Right lobe of liver (tissue), 4 donors: Measurements from ENCODE around the gene SEC22A.

Experiments used
- POLR2A ChIP-seq: fragments of 450-650 bp; IDR thresholded peaks from one replicate; pipeline ENCODE4 v1.6.1; 2017; ENCODE audit warnings: antibody characterized with exemption, mild to moderate bottlenecking
- TF ChIP-seq, protein P1 (sequence below), 4 donors: fragments of 200-600 bp in 3 of 4; fragments of 450-650 bp in 1 of 4; IDR thresholded peaks; one replicate each; pipeline versions ENCODE4 v1.5.1 to v1.8.0; 2016 to 2022; ENCODE audit warnings: antibody characterized with exemption in 4 of 4, mild to moderate bottlenecking in 2 of 4
- donor health status: DM: no; HTN: no; CAD: no.
- donor health status: DM: no; HTN: no; CAD: no.
- donor health status: DM: no; HTN: yes; CAD: no.

DNA sequence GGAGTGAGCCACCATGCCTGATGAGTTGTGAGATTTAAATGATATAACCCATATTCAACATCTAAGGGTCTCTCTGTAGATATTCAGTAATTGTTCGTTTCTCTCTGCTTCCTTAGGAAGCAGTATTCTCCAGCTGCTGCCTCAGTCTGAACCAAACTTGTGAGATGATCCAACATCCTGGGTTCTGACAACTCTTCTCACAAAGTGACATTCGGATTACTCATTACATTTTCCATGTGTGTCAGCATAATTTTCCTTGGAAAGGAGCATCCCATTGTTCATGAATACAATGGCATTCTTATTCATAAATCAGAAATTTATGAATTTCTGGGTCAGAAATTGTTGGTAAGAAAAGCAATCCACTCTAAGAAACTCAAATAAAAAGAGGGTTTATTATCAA lies 15.0 kb upstream of the SEC22A start:
- TF ChIP-seq, protein P1, sequence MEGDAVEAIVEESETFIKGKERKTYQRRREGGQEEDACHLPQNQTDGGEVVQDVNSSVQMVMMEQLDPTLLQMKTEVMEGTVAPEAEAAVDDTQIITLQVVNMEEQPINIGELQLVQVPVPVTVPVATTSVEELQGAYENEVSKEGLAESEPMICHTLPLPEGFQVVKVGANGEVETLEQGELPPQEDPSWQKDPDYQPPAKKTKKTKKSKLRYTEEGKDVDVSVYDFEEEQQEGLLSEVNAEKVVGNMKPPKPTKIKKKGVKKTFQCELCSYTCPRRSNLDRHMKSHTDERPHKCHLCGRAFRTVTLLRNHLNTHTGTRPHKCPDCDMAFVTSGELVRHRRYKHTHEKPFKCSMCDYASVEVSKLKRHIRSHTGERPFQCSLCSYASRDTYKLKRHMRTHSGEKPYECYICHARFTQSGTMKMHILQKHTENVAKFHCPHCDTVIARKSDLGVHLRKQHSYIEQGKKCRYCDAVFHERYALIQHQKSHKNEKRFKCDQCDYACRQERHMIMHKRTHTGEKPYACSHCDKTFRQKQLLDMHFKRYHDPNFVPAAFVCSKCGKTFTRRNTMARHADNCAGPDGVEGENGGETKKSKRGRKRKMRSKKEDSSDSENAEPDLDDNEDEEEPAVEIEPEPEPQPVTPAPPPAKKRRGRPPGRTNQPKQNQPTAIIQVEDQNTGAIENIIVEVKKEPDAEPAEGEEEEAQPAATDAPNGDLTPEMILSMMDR (IDR thresholded peaks at IDR 0.05), result no peak
- TF ChIP-seq POLR2A, result no peak
